Osteocyte (in vitro differentiated cells): ENCODE results near the gene DIP2A. TPM values are rescaled to one million over a fixed set of nuclear protein-coding genes. Genes with fewer than 3 reads are reported as not detected.

Experiments
- DNase-seq: peaks from one replicate; pipeline ENCODE4 v3.0.0; 2021; ENCODE audit warnings: mixed read lengths; ENCODE audit not compliant: unreplicated experiment; ENCODE audit errors: extremely low spot score
- H3K27ac Mint-ChIP-seq: one replicate; pipeline ENCODE4 v1.8.0; 2021; ENCODE audit warnings: mild to moderate bottlenecking, mixed read lengths; ENCODE audit not compliant: unreplicated experiment
- H3K27me3 Mint-ChIP-seq: one replicate; pipeline ENCODE4 v1.8.0; 2021; ENCODE audit warnings: mixed read lengths; ENCODE audit not compliant: unreplicated experiment
- H3K36me3 Mint-ChIP-seq: one replicate; pipeline ENCODE4 v1.8.0; 2021; ENCODE audit warnings: mixed read lengths; ENCODE audit not compliant: unreplicated experiment
- H3K4me1 Mint-ChIP-seq: one replicate; pipeline ENCODE4 v1.8.0; 2021; ENCODE audit warnings: mixed read lengths; ENCODE audit not compliant: unreplicated experiment
- H3K4me3 Mint-ChIP-seq: one replicate; pipeline ENCODE4 v1.8.0; 2021; ENCODE audit warnings: mild to moderate bottlenecking, moderate library complexity, mixed read lengths; ENCODE audit not compliant: unreplicated experiment
- H3K9me3 Mint-ChIP-seq: one replicate; pipeline ENCODE4 v1.8.0; 2021; ENCODE audit warnings: mixed read lengths; ENCODE audit not compliant: unreplicated experiment
- total RNA-seq: library from RNA; stranded (reverse); gene quantifications from 2 replicates; pipeline ENCODE4 v1.2.1, GENCODE V29; 2021
- TF ChIP-seq, protein P1 (sequence below): fragments of 200-600 bp; sonication (generic); IDR thresholded peaks from 2 replicates; pipeline ENCODE4 v1.5.0; 2021; ENCODE audit warnings: antibody characterized with exemption, mild to moderate bottlenecking, moderate library complexity

Gene DIP2A
- total RNA-seq, 1 donor from 2014 or later, result 43.0 TPM

DNA sequence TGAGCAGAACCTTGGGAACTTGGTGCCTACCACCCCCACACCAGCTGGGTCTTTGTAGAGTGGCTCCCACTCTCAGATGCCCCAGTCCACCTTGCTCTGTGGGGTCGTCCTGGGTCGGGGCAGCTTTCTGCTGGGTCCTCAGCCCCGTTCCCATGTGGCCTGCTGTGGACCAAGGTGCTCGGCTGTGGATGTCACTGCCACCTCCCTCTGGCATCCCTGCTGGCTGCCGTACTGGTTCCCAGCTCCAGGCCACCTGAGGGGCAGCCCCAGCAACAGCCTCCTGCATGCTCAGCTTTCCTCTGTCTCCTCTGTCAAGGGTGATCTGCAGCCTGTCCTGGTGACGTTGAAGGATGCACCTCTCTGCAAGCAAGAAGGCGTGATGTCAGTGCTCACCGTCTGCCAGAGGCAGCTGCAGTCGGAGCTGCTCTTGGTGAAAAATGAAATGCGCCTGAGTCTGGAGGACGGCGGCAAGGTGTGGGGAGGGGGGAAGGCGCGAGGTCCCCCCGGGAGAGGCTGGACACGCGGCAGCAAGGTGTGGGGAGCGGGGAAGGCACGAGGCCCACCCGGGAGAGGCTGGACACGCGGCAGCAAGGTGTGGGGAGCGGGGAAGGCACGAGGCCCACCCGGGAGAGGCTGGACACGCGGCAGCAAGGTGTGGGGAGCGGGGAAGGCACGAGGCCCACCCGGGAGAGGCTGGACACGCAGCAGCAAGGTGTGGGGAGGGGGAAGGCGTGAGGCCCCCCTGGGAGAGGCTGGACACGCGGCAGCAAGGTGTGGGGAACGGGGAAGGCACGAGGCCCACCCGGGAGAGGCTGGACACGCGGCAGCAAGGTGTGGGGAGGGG, 45.9 kb upstream of the DIP2A start:
- Mint-ChIP-seq H3K9me3 (no peaks in the 10 kb centered on the region), H3K4me1 (no peaks in the 10 kb centered on the region), H3K27me3 (no peaks in the 10 kb centered on the region), H3K4me3 (no peak overlapping the region), H3K36me3 (peaks cover 25% of the 10 kb centered on the region), H3K27ac (no peak overlapping the region)
- TF ChIP-seq, protein P1, sequence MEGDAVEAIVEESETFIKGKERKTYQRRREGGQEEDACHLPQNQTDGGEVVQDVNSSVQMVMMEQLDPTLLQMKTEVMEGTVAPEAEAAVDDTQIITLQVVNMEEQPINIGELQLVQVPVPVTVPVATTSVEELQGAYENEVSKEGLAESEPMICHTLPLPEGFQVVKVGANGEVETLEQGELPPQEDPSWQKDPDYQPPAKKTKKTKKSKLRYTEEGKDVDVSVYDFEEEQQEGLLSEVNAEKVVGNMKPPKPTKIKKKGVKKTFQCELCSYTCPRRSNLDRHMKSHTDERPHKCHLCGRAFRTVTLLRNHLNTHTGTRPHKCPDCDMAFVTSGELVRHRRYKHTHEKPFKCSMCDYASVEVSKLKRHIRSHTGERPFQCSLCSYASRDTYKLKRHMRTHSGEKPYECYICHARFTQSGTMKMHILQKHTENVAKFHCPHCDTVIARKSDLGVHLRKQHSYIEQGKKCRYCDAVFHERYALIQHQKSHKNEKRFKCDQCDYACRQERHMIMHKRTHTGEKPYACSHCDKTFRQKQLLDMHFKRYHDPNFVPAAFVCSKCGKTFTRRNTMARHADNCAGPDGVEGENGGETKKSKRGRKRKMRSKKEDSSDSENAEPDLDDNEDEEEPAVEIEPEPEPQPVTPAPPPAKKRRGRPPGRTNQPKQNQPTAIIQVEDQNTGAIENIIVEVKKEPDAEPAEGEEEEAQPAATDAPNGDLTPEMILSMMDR, result no peak
- no peak for DNase-seq

DNA sequence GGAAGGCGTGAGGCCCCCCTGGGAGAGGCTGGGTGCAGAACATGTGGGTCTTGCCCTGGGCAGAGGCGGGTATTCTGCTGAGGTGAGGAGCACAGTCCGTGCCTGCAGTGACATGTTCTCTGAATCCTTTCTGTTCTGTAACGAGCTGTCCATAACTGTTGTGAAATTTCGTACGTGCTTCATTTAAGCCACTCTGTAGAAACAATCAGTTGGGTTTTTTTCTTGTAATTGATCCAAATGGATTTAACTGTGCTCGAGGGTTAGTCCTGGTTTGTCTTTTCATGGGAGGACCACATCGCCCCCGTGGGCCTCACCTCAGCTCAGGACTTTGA, 45.4 kb upstream of the DIP2A start:
- H3K27me3 Mint-ChIP-seq, result no peaks in the 10 kb centered on the region
- H3K36me3 Mint-ChIP-seq, result peaks cover 29% of the 10 kb centered on the region
- no peak for DNase-seq
- H3K4me3 Mint-ChIP-seq, result no peak overlapping the region
- no peaks in the 10 kb centered on the region for H3K9me3 Mint-ChIP-seq
- TF ChIP-seq, protein P1, result no peak
- no peak overlapping the region for H3K27ac Mint-ChIP-seq
- no peaks in the 10 kb centered on the region for H3K4me1 Mint-ChIP-seq

DNA sequence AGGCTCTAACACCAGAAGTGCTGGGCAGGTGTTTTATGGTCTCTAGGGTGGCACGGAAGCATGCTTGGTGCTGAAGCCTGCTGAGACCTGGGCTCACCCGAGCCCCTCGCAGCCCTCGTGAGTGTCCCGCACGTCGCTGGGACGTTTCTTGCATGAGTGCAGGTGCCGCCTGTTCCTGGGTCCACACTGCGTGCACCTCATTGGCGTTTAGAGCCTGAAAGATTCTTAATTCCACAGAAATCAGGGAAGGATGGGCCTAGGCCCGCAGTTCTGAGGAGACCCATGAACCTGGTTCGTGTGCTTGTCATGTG, 43.8 kb upstream of the DIP2A start:
- Mint-ChIP-seq H3K27ac (no peak overlapping the region), H3K27me3 (no peaks in the 10 kb centered on the region)
- DNase-seq, result no peak

DNA sequence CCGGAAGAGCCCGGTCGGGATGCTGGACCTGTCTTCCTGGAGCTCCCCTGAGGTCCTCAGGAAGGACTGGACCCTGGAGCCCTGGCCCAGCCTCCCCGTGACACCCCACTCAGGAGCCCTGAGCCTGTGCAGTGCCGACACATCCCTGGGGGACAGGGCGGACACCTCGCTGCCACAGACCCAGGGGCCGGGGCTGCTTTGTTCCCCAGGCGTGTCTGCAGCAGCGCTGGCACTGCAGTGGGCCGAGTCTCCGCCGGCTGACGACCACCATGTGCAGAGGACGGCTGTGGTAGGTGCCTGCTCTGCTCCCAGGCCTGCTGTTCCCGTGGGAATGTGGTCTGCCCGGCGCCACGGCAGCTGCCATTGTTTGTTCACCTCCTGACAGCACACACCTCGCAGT, 42.1 kb upstream of the DIP2A start:
- H3K4me3 Mint-ChIP-seq, result no peak overlapping the region
- no peaks in the 10 kb centered on the region for H3K4me1 Mint-ChIP-seq
- H3K9me3 Mint-ChIP-seq, result no peaks in the 10 kb centered on the region
- no peaks in the 10 kb centered on the region for H3K27me3 Mint-ChIP-seq
- TF ChIP-seq, protein P1, result no peak
- no peak for DNase-seq
- H3K36me3 Mint-ChIP-seq, result peaks cover 30% of the 10 kb centered on the region
- H3K27ac Mint-ChIP-seq, result no peak overlapping the region

More for the DNA sequence above, 43.8 kb upstream of the DIP2A start:
- TF ChIP-seq, protein P1, result no peak
- Mint-ChIP-seq H3K4me3 (no peak overlapping the region), H3K9me3 (no peaks in the 10 kb centered on the region), H3K4me1 (no peaks in the 10 kb centered on the region), H3K36me3 (peaks cover 35% of the 10 kb centered on the region)

DNA sequence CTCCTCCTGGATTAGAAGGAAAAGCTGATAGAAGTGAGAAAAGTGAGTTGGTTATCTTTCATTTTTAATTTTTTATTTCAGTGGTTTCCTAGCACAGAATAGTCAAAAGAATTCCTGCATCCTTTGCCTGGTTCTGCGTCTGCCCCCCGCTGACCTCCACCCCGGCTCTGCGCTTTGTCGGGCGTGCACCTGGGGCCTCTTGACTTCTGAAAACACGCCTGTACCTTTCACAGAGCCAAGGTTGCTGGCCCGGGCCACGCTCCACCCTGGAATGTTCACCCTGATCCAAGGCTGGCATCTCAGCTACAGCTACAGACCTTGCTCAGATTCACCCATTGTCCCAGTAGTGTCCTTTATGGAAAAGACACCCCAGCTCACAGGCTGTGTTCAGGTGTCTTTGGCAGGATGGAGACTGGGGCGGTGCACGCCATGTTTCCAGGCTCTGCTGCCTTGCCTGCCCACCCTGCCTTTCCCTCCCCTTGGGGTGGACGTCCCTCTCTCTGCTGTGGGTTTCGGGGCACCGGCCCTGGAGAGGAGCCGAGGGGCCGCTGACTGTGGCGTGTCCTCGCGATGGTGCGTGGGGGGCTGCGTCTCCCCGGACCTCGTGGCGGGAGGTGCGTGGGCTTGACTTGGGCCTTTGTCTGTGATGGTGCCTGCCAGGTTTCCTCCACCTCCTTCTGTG, 40.3 kb upstream of the DIP2A start:
- Mint-ChIP-seq H3K27ac (no peak overlapping the region), H3K36me3 (peaks cover 26% of the 10 kb centered on the region), H3K4me1 (no peaks in the 10 kb centered on the region), H3K4me3 (no peak overlapping the region), H3K27me3 (no peaks in the 10 kb centered on the region), H3K9me3 (no peaks in the 10 kb centered on the region)
- TF ChIP-seq, protein P1, result no peak
- no peak for DNase-seq
